KG1 (cell line): Measurements from ENCODE around the gene HSPB8.

Experiments
- DNase-seq: peaks from one replicate; lab custom pipeline; 2025; lab: John Stamatoyannopoulos, UW

The HSPB8 gene

GRCh38 chr12:119171291-119171690 lies 7.4 kb upstream of the HSPB8 start:
- no peak for DNase-seq

- no peak for DNase-seq
These were observed 6.9 kb upstream of the HSPB8 start for GRCh38 chr12:119171691-119172425.

- DNase-seq, result no peak
These were observed 3.6 kb upstream of the HSPB8 start for GRCh38 chr12:119175081-119175480.

- DNase-seq, result no peak
These were observed 2.3 kb upstream of the HSPB8 start for GRCh38 chr12:119176267-119177055.

- DNase-seq, result no peak
These were observed 1.7 kb upstream of the HSPB8 start for GRCh38 chr12:119177056-119177325.

- DNase-seq, result no peak
These were observed 879 bp upstream of the HSPB8 start for GRCh38 chr12:119177724-119178380.

GRCh38 chr12:119179335-119180021 lies 747 bp downstream of the HSPB8 start:
- DNase-seq, result no peak

- no peak for DNase-seq
These were observed 1.8 kb downstream of the HSPB8 start for GRCh38 chr12:119180380-119181040.

GRCh38 chr12:119181202-119181601 lies 2.5 kb downstream of the HSPB8 start:
- DNase-seq, result no peak

GRCh38 chr12:119181944-119182343 lies 3.2 kb downstream of the HSPB8 start:
- no peak for DNase-seq

- no peak for DNase-seq
These were observed 4.2 kb downstream of the HSPB8 start for GRCh38 chr12:119182701-119183493.

GRCh38 chr12:119183942-119184695 lies 5.4 kb downstream of the HSPB8 start:
- no peak for DNase-seq

GRCh38 chr12:119195256-119195655 lies 16.5 kb downstream of the HSPB8 start:
- no peak for DNase-seq

- DNase-seq, result no peak
These were observed 19.7 kb downstream of the HSPB8 start for GRCh38 chr12:119198440-119198839.

- no peak for DNase-seq
These were observed 21.9 kb downstream of the HSPB8 start for GRCh38 chr12:119200601-119201000.

- no peak for DNase-seq
These were observed 23.2 kb downstream of the HSPB8 start for GRCh38 chr12:119201789-119202543.

- no peak for DNase-seq
These were observed 23.8 kb downstream of the HSPB8 start for GRCh38 chr12:119202544-119202943.

GRCh38 chr12:119204131-119204530 lies 25.4 kb downstream of the HSPB8 start:
- no peak for DNase-seq

GRCh38 chr12:119204671-119205285 lies 26.0 kb downstream of the HSPB8 start:
- DNase-seq, result no peak
